GM19193 (cell line): ENCODE results near the gene GIGYF1.

Source experiments
- POLR2A ChIP-seq: IDR thresholded peaks from 4 replicates; pipeline ENCODE4 v1.6.1; 2011; ENCODE audit not compliant: insufficient read depth, insufficient read length; ENCODE audit errors: extremely low read depth

Gene GIGYF1

GRCh38 chr7:100719523-100720278, 25.7 kb upstream of the GIGYF1 start:
- TF ChIP-seq POLR2A: no peak

DNA sequence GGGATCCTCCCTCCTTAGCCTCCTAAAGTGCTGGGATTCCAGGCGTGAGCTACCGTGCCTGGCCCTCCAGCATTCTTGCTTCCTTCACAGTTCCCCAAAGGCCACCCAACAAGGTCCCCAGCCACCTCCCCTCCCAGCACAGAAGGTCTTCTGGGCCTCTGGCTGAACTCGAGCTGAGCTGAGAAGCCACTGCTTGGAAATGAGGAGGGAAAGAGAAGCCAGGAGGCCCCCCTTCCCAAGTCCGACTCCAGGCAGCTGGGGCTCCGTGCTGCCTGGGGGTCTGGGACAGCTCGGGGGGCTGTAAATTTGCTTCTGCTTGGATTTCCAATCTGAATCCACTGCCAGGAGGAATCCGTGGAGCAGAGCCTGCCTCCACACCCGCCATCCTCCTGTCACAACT, 20.7 kb upstream of the GIGYF1 start:
- TF ChIP-seq POLR2A: no peak

GRCh38 chr7:100711369-100711768, 17.3 kb upstream of the GIGYF1 start:
- TF ChIP-seq POLR2A: no peak

- no peak for TF ChIP-seq POLR2A
Measured at GRCh38 chr7:100710452-100710851, 16.4 kb upstream of the GIGYF1 start.

DNA sequence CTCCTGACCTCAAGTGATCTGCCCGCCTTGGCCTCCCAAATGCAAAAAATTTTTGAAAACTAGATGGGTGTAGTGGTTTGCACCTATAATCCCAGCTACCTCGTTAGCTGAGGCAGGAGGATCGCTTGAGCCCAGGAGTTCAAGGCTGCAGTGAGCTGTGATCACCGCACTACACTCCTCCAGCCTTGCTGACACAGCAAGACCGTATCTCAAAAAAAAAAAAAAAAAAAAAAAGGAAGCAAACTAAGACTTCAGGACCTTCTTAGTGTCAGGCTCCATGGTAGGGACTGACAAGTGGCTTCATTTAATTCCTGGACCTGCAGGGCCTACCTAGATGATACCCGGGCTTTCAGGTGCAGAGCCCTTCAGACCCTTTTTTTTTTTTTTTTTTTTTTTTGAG, 14.3 kb upstream of the GIGYF1 start:
- TF ChIP-seq POLR2A: no peak

GRCh38 chr7:100706672-100707311, 12.7 kb upstream of the GIGYF1 start:
- no peak for TF ChIP-seq POLR2A

- peak; percentile 87 for TF ChIP-seq POLR2A
Measured at GRCh38 chr7:100705753-100706671, 12.0 kb upstream of the GIGYF1 start, which contains the start of gene POP7. TSS of gene POP7 (plus strand) at chr7:100706121. CDS start at chr7:100706831, 710 bp downstream.

- no peak for TF ChIP-seq POLR2A
Measured at GRCh38 chr7:100705320-100705752, 11.3 kb upstream of the GIGYF1 start.

DNA sequence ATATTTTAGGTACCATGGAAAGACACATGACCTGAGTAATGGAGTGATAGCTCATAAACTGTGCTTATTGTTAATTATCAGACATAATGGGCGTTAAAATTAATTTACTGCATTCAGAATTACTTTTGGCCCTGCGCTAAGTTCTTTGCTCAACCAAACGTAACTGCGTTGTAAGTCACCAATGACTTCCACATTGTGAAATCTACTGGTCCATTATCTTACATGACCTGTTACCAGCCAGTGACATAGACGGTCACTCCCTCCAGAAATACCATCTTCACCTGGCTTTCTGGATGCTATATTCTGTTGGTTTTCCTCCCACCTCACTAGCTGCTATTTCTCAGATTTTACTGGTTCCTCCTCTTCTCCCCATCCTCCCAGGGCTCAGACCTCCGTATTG, 5.0 kb upstream of the GIGYF1 start:
- TF ChIP-seq POLR2A: no peak

GRCh38 chr7:100696123-100696521, 2.1 kb upstream of the GIGYF1 start:
- TF ChIP-seq POLR2A: no peak

DNA sequence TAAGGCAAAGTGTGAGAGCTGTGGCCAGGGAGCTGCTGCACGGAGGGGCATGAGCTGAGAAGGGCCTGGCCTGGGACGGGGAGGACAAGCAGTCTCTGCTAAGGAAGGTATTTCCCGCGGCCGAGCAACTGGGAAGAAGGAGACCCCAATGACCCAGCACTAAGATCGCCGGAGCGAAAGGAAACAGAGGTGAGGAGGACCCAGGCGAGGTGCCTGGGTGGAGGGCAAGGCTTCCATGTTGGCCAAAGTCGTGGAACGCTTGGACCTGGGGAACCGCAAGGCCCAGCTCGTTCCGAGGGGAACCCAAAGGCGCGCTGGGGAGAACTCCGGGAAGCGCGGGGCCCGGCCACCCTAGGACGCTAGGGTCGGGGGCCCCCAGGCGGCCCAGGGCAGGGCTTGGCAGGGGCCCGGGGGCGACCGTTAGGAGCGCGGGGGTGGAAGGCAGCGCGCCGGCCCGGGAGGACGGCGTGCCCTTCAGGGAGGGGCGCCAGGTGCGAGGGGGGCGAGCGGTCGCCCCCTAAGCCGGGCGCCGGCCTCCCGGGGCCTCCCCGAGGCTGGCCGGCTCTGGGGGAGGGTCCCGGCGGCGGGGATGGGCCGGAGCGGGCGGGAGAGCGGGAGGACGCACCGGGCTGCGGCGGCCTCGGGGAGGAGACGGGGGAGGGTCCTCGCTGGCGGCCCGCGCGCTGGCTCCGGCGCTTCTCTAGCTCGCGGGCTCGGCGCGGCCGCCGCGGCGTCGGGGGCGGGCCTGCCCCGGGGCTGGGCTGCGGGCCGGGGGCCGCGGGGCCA, 545 bp downstream of the GIGYF1 start:
- TF ChIP-seq POLR2A: no peak

- no peak for TF ChIP-seq POLR2A
Measured at GRCh38 chr7:100692578-100692961, 1.5 kb downstream of the GIGYF1 start.

GRCh38 chr7:100691676-100692577, 2.1 kb downstream of the GIGYF1 start:
- TF ChIP-seq POLR2A: no peak

DNA sequence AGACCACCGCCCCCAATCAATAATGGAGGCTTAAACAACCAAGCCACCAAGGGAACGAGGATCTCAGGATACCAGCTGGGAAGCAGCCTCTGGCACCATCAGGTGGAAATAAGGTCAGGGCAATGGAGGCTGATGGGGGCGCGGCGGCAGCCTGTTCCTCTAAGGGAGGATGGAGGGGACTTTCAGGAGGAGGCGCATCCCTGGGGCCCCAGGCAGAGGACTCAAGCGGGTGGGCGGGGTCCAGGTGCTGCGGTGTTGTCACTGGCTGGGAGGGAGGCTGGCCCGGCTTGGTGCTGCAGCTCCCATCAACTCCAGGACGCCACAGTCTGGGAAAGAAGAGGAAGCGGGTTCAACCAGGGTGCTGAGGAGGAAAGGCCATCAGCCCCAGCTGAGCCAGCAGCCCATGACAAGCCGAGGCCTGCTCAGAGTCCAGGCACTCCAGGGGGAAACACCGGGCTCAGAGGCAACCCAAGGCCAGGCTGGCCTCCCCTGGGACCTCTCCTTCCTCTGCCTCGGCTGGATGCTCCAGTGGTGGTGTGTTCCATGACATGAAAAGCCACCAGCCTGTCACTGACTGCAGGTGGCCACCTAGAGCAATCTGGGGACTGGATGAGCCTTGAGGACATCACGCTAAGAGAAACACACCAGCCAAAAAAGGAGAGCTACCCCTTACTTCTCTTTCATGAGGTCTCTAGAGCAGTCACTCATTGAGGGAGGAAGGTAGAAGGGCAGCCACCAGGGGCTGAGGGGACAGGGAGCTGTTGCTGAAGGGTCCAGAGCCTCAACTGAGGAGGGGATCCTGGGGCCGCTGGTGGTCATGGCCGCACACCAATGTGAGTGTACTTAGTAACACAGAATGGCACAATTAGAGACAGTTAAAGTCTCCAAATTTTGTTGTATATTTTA, 4.6 kb downstream of the GIGYF1 start:
- TF ChIP-seq POLR2A: no peak
